GM19351 (cell line): ENCODE results near the gene NID2.

Experiments
- ATAC-seq: cut with Tn5 transposase; IDR thresholded peaks from one replicate; pipeline ENCODE4 v1.9.1; 2021; ENCODE audit warnings: mild to moderate bottlenecking, moderate library complexity; ENCODE audit not compliant: unreplicated experiment

Gene NID2

DNA sequence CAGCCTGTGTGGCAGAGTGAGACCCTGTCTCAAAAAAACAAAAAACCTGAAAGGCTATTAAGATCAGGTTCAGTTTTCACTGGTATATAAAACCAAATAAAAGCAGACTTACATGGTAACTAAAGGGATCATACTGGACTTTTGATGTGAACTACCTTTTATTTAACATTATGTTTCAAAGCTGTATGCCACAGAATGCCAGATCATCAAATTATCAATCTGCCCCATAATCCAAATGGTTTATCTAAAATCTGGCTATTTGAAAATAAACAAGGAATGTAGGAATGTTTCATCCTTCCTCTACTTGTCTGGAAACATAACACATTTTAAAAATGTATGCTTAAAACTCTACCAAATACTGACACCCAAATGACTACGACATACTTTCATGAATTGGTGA, 14.2 kb downstream of the NID2 start:
- no peak for ATAC-seq

DNA sequence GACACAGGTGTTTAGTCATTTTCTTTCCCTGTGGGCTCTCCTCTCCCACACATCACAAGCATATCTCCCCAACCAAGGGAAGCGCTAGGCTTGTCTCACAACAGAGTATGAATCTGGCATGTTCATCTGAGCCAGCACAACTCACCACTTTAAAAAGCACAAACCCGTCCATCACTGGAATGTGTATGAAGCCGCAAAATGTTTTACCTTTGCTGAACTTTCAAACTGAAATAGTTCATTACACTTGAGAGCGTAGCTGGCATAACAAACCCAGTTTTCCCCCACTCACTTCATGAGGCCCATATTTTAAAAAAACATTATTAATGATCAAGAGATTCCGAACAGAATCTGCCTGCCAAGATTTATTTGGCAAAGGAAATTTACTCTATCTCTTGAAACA, 15.8 kb downstream of the NID2 start:
- no peak for ATAC-seq

- no peak for ATAC-seq
These were observed 16.4 kb downstream of the NID2 start for GRCh38 chr14:52052288-52052943.

GRCh38 chr14:52051871-52052270, 17.0 kb downstream of the NID2 start:
- no peak for ATAC-seq

- ATAC-seq = no peak
These were observed 17.6 kb downstream of the NID2 start for GRCh38 chr14:52051251-52051650.

- no peak for ATAC-seq
These were observed 18.9 kb downstream of the NID2 start for GRCh38 chr14:52049721-52050588.

- ATAC-seq = no peak
These were observed 19.6 kb downstream of the NID2 start for GRCh38 chr14:52049271-52049670.

DNA sequence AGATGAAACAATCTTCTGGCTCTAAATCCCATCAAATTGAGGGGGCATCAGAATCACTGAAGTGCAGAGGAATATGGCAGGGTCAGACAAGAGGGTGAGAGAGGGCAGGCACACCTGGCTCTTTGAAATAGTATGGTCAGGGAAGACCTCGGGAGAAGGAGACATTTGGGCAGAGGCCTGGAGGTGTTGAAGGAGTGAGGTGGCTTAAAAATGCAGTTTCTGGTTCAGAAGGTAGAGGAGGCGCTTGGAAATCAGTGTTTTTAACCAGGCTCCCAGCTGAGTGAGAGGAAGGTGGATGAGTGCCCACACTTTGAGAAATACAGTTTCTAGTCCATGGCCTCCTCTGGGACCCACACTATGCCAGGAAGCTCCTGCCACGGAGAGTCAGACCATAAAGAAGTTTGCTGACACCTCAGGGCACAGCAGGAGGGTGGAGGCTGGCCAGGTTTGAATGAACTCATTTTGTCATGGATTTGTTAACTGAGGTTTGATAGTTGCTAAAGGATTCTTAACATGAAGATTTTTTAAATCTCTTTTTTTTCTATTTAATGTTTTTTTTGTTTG, 20.1 kb downstream of the NID2 start:
- no peak for ATAC-seq

GRCh38 chr14:52048116-52048515, 20.7 kb downstream of the NID2 start:
- no peak for ATAC-seq

DNA sequence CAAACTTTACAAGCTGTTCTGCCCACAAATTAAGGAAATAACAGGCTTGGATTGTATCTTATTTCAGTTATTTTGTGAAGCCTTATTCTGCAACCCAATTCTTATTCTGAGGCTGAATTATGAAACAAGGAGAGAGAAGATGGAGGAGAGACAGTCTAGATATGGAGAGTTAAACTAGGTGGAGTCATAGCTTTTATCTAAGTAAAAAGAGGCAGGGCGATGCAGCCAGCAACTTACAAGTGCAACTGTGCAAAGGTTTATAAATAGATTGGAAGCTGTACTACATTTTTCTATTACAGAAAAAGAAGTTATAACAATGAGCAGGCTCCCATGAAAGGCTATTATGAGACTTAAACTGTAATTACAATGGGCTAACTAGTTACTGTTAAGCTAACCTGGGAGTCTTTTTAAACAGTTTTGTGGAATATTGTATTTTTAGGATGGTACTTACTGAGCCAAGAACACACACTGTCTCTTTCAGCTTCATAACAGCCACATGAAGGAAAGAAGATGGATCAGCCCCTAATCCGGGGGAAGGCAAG, 22.4 kb downstream of the NID2 start:
- no peak for ATAC-seq

DNA sequence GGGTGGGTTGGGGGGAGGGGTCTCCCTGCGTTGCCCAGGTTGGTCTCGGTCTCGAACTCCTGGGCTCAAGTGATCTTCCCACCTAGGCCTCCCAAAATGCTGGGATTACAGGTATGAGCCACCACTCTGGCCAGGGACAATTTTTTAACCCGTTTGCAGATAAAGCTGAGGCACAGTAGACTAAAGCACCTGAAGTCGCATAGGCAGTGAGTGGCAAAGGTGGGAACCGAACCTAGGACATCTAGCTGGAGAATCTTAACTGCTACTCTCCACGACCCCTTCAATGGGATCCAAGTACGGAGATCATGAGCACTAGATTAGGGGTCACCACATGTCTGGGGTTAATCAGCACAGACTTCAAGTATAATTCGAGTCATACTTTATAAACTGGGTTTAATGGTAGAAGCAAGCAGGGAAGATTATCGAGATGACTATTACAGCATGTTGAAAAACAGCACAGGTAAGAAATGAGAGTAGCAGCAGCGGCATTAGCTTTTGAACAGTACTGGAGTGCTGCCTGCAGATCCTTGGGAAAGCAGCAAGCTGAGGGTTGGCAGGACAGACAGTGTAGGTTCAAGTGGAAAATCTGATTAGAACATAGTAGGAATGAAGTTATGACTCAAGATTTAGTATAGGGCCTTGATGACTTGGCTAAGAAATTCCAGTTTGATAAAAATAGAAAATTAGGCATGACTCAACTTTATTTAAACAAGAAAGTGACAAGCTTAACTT, 23.9 kb downstream of the NID2 start:
- no peak for ATAC-seq

DNA sequence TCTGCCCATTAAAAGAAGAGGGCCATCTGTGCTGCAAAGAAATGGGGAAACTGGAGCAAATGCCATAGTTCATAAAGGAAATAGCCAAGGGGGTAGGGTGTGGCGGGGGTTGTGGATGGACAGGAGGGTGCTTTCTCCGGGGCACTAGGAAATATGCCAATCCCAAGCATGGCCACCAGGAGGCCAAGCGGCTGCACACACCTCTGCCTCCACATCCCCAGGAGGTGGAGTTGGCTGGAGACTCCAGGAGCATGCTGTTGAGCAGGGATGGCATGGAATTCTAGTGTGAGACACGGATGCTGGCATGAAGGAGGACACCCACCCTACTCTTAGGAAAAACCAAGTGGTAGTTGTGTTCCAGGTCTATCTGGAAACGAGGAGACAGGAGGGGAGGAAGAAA, 25.2 kb downstream of the NID2 start:
- ATAC-seq = no peak

DNA sequence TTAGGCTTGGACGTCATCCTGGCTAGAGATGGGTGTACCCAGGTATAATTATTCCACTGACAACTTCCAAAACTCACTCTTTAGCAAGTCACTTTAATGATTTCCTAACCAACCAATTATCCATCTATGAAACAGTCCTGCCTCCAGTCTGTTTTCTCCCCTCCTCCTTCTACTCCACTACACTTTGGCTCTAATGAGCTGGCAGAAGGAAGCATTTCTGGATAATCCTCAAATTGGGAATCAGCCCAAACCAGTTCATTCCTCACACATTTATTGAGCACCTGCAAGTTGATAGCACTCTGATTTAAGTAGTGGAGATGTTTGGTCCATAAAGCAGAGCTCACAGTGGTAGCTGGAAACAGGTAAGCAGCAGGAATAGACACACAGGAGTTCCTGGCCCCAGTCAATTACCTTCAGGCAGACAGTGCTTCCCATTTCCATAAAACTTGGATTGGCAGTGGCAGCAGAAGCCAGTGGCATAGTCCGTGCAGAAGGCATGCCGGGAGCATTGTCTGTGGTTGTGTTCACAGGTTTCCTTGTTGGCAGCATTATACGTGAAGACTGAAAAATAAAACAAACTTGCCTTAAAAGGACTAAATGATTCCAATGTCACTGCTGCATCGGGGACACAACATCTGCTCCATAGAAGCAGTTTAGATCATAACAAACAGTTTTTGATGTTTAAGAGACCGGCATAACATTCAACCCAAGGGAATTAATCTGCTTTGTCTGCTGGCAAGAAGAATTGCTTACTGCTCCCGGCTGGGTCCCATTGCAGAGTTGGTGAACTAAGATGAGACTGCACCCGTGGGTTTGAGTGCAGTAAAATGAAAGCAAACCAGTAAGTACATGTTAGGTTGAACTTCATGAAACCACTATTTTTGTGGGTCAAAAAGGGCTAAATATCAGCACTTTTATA, 26.2 kb downstream of the NID2 start:
- no peak for ATAC-seq

DNA sequence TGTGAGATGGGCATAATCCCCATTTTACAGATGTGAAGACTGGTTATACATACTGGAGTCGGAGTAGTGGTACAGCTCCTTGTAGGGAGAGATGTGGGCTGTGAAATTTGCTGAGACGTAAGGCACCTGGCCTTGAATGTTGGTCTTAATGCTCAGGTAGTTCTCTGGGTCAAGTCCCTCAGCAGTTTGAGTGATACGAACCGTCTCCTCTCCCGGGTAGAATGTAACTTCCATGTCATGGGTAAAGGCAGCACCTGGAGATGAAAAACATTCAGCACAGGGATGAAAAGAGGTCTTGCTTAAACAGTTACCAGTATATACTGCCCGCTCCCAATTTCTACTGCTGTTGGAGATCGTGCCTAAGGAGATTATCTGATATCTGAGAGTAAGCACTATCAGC, 28.3 kb downstream of the NID2 start:
- ATAC-seq = no peak

GRCh38 chr14:52039124-52039815, 29.6 kb downstream of the NID2 start:
- no peak for ATAC-seq

DNA sequence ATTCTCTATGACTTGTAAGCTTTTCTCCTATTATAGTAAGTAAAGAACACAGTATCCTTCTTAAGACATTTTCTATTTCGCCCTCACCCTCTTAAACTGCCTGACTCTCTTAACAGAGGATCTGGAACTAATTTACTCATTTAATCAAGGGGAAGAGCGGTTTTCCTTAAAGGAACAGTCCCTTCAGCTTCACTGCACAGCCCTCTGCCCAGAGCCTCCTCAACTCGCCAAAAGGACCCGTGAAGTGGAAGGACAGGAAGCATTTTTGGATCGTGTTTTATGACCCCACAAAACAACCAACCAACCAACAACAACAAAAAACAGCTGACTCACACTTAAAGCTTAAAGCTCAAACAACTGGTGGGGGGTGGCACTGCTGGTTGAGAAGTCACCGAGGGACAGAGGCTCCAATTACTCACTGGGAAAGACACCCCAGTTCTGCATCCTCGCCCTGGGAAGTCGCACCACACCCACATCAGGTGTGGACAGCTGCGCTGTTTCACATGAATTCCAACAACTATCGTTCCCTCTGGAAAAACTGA, 35.7 kb downstream of the NID2 start:
- no peak for ATAC-seq

- ATAC-seq = no peak
These were observed 36.6 kb downstream of the NID2 start for GRCh38 chr14:52032204-52032801.

DNA sequence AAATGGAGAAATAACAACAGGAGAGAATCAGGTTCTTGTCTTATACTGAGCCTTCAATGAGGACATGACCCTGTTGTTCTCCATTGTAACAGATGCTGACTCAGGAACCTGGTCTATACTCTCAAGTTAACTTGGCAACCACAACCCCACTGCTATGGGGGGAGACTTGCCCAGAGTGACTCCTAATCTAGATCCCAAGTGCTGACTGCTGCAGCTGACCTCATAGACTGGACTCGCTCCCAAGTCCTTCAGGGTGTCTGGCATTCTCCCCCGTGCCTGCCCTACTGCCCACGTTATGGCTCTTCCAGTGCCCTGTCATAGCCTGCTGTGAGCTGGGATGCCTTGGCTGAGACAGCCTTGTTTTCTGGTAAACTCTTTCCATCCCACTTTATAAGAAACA, 37.1 kb downstream of the NID2 start:
- ATAC-seq = no peak

- no peak for ATAC-seq
These were observed 39.0 kb downstream of the NID2 start for GRCh38 chr14:52029881-52030280.
